Panc1 (cell line): ENCODE results near the gene IGSF10.

Experiments used
- POLR2AphosphoS5 ChIP-seq: IDR thresholded peaks from 2 replicates; pipeline ENCODE4 v1.6.1; 2012; ENCODE audit warnings: mild to moderate bottlenecking, low read depth, low read length, moderate library complexity
- TF ChIP-seq, protein P1 (sequence below): fragments of 450-650 bp; IDR thresholded peaks from 2 replicates; pipeline ENCODE4 v1.5.1; 2017; ENCODE audit warnings: mild to moderate bottlenecking

- TF ChIP-seq, protein P1, sequence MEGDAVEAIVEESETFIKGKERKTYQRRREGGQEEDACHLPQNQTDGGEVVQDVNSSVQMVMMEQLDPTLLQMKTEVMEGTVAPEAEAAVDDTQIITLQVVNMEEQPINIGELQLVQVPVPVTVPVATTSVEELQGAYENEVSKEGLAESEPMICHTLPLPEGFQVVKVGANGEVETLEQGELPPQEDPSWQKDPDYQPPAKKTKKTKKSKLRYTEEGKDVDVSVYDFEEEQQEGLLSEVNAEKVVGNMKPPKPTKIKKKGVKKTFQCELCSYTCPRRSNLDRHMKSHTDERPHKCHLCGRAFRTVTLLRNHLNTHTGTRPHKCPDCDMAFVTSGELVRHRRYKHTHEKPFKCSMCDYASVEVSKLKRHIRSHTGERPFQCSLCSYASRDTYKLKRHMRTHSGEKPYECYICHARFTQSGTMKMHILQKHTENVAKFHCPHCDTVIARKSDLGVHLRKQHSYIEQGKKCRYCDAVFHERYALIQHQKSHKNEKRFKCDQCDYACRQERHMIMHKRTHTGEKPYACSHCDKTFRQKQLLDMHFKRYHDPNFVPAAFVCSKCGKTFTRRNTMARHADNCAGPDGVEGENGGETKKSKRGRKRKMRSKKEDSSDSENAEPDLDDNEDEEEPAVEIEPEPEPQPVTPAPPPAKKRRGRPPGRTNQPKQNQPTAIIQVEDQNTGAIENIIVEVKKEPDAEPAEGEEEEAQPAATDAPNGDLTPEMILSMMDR: no peak
- no peak for TF ChIP-seq POLR2AphosphoS5
Measured at GRCh38 chr3:151445273-151446001, 15.4 kb downstream of the IGSF10 start.
